ENCODE results near the gene MYH3.

MYH3 gene

DNA sequence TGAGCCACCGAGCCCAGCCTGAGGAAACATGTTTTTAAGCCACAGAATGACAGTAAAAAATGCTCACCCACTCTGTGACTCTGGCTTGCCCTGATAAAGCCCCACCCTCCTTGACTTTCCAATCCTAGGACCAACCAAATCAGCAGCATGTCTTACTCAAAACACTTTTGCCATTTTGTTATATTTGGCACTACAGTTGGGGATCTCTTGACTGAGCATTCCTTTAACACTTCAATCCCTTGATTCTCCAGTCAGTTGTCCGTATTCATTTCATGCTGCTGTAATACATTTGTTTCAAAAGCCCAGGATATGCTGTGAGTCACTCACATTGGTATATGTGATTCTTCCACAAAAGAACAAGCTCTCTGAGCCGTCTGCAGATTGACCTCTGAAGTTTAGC lies 8.2 kb downstream of the MYH3 start:
- DNase-seq, result no peak

DNA sequence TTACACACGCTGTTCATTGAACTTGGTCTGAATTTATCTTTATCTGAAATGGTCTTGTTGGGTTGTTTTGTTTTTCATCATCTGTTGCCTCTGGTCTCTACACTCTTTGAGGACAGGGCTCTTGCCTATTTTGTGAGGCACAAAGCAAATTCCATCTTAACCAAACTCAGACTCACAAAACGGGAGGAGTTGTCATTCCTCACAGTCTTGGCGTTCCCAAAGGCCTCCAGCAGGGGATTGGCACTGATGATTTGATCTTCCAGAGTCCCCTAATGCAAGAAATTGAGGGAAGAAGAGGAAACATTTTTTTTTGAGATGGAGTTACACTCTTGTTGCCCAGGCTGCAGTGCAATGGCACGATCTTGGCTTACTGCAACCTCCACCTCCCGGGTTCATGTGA lies 8.7 kb downstream of the MYH3 start:
- DNase-seq, result no peak

- peak; percentile 66 for DNase-seq
These were observed 10.6 kb downstream of the MYH3 start for GRCh38 chr17:10646392-10646990.

DNA sequence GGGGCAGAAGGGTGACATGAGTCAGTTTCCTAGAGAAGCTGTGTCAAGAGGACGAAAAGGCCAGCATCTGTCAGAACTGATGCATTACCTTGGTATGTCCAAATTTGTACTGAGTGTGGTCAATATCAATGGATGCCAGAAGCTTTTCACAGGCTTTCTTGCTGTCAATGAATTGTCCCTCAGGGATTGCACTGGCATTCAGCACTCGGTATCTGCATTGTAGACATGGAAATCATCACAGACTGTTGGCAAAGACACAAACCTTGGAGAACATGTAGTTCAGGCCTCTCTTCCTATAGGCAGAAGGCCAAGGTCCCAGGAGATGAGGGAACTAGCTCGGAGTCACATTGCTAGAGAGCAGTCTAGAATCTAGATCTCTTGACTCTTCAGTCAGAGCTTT lies 16.6 kb downstream of the MYH3 start:
- no peak for DNase-seq

DNA sequence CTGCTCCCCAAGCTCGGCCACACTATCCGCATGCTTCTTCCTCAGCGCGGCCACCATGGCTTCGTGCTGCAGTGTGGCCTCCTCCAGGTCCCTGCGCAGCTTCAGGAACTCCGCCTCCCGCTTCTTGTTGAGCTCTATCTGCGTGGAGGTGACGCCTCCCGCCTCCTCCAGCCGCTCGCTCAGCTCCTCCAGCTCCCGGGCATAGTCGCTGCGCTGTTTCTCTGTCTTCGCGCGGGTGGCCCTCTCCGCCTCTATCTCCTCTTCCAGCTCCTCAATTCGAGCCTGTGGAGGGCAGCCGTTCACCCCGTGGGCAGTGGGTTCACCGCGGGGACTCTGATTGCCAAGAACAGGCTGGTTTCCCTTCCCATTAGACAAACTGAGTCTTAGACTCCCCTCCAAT lies 19.0 kb downstream of the MYH3 start:
- no peak for DNase-seq

GRCh38 chr17:10635290-10635689 lies 21.8 kb downstream of the MYH3 start:
- DNase-seq, result no peak

- peak in 1 of 2 donors; percentile 22 for DNase-seq
These were observed 23.2 kb downstream of the MYH3 start for GRCh38 chr17:10633738-10634379.

DNA sequence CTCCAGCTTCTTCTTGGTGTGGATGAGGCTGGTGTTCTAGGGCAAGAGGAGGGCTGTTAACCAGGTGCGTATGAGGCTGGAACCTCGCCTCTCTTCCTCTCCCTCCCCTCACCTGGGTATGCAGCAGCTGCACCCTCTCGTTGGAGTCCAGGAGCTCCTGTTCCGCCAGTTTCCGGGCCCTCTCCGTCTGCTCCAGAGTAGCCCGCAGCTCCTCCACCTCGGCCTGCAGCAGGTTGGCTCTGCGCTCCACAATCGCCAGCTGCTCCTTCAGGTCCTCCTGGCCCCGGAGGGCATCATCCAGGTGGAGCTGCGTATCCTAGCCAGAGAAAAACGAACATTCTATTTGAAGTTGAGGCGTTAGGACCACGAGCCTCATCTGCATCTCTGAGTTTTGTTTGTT lies 25.4 kb downstream of the MYH3 start:
- no peak for DNase-seq

DNA sequence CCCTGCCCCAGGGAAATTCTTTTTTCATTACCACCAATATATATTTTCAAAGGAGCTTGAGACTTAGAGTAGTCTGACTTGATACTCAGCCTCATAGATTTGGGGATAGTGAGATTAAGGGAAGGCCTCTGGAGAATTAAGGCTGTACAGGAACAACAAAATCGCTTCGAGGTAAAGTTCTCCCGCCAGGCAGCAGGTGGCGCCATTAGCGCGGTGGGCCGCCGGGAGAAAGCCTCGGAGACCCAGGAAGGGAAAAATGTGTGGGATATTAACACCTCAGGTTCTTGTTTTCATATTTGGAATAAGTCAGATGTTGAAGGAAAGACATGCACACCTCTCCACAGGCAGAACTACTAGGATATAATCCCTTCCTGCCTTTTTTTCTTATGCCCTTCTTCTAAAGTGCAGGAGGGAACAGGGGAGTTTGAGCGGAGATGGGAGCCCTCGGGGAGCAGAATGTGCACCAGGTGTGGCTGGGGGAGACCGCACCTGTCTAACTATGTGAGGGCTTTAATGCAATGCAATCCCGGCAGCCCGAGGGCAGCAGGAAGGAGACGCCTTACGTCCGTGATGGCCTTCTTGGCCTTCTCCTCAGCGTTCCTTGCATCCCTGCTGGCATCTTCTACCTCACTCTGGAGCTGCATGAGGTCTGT lies 25.9 kb downstream of the MYH3 start:
- peak in 1 of 2 donors; percentile 20 for DNase-seq

DNA sequence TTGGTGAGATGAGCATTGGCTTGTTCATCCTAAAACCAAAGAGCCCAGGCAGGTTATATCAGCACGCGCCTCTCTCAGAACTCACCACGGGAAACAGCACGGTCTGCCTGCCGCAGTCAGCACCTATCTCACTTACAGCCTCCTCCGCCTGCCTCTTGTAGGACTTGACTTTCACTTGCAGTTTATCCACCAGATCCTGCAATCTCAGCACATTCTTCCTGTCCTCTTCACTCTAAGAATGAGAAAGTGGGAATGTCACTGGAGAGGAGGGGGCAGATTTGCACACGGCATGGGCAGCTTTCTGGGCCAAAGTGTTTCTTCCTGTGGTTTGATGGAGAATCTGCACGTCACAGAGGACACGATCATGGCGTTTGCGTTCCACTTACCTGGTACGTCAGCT lies 27.4 kb downstream of the MYH3 start:
- DNase-seq, result no peak

DNA sequence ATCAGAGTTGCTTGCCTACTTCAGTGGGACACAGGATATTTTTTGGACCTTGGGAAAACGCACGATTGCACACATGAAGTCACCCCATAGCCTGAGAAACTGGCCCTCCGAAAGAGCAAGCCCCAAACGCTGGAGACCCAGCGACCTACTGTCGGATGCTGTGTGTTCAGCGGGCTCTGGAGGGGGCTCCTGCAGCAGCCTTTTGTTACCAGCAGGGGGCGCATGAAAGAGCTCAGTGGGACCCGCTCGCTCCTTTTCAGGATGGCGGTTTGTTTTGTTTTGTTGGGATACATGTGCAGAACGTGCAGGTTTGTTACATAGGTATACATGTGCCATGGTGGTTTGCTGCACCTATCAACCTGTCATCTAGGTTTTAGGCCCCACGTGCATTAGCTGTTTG lies 28.4 kb downstream of the MYH3 start:
- no peak for DNase-seq

DNA sequence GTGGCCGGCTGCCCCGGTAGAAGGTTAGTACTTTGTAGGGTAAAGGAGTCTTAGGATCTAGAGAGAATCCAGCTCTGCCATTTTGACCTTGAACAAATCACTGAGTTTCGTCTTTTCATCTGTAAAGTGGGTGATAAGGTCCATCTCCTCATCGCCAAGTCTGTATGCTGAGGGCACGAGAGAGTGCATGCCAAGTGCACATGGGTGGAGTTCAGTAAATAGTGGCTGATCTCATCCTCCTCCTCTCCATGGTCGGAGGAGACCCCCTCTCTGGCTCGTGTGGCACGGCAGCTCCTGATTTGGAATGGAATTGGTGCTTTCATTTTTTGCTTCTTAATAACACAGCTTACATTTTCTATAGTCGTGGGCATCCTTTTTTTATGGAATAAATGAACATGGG lies 30.7 kb downstream of the MYH3 start:
- DNase-seq, result no peak

GRCh38 chr17:10624969-10625368 lies 32.1 kb downstream of the MYH3 start:
- DNase-seq, result no peak

DNA sequence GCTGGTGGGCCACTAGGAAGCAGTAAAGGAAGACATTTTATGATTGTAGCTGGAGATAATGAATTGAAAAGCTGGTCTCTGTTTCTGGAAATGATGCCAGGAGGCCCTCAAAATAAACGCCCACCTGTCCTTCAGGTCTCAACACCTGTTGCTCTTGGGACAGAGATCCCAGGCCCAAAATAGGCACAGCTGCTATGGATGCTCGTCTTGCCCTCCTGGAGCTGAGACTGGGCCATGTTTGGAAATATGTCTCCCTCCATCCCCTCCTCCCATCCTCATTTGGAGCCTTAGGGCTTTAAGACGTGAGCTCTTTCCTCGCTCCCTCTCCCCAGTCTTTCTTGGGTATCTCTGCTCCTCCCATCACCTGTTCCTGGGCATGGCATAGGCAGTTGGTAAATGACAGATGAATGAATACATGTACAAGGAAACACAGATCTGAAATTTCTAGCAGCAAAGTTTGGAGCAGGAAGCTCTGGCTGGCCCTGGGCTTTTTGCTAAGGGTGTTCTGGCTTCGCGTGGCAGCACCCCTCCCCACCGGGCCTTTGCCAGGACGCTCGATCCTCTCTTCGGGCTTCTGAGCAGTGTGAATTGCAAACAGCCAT lies 33.3 kb downstream of the MYH3 start:
- DNase-seq, result no peak

- no peak for DNase-seq
These were observed 34.3 kb downstream of the MYH3 start for GRCh38 chr17:10622617-10623485.

DNA sequence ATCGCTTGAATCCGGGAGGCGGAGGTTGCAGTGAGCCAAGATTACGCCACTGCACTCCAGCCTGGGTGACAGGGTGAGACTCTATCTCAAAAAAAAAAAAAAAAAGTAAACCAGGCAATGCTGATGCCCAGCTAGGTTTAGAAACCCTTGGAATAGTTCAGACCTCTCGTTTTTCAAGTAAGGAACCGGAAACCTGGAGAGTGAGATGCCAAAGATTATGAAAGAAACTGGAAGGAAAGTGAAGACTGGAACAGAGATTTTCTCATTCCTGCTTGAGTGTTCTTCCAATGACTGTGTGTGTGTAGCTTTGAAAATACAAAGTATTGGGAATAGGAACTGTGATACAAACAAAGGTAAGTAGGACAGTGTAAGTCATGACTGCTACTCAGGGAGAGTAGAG lies 35.7 kb downstream of the MYH3 start:
- DNase-seq, result no peak

DNA sequence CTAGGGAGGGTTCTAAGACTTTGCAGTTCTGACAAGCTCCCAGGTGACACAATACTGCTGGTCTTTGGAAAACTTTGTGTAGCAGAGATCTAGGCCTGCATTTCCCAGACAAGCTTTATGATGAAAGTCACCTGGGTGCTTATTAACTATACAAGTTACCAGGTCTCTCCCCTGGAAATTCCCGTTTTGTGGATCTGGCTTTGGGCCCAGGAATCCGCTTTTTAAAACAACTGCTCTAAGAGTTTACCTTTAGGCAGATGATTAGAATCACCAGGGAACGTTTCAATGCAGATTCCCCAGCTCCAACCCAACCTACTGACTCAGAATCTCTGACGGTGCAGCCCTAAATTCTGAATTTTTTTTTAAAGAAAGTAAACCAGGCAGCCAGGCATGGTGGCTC lies 36.3 kb downstream of the MYH3 start:
- DNase-seq, result no peak

- peak; percentile 60 to 66 for DNase-seq
These were observed 38.9 kb downstream of the MYH3 start for GRCh38 chr17:10618202-10618635.

DNA sequence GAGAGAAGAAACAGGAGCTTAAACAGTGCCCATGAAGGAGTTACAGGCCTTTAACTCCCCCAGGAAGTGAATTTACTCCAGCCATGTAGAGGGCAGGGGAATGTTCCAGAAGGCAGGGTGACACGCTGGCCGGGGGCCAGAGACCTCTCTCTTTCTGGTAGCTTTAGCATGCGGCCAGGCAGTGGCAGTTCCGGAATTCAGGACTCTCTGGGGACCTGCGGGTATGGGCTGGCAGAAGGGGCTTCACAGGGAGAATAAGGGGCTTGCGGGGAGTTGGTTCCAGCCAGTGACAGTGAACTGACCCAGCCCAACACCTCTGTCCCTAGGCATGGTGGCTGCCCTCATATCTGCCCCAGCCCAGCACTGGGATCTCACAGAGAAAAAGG lies 40.0 kb downstream of the MYH3 start:
- no peak for DNase-seq

DNA sequence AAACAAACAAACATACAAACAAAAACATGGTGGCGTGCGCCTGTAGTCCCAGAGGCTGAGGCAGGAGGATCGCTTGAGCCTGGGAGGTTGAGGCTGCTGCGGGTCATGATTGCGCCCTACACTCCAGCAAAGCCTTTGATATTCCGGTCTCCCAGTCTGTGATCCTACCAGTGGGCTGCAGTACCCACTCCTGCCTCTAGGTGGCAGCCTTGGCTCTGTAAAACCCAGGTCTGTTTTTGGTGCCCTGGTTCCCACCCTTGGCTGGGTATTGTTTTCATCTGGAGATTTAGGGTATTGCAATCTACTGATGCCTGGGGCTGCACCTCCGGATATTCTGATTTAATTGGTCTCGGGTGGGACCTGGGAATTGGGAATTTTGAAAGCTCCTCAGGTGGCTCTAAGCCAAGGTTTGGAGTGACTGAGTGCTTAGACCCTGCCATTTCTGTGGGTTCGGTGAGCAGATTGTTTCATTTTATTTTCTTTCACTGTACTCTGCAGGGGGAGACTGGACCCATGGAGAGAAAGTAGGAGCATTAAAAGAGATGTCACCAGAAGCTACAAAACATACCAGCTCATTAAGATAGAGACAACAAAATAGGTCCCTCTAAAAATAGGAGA lies 40.5 kb downstream of the MYH3 start:
- DNase-seq, result peak; percentile 55 to 59

DNA sequence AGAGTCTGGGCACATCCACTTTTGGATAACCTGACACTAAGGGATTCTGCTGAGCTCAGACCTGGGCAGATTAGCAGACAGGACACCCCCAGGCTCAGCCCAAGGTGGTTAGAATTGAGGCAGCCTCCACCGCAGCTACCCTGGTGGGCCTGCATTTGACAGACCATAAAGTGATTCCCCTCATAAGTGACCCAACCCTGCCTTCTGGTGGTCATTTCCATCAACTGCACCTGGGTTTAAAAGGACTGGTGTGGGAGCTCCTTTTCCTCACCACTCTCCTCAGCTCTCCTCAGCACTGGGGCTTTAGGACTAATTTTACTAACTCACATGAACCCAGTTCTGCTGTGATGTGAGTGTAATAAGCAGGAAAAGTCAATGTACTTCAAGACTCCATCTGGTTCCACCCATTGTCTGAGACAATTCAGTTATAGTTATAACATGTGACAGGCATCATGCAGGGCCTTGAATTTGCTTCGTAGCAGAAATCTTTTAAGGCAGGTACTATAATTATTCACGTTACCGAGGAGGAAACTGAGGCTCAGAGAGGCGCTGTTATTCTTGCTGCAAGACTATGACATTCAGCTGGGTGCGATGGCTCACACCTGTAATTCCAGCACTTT lies 42.5 kb downstream of the MYH3 start:
- DNase-seq, result peak in 1 of 2 donors; percentile 4

Data from CD4-positive, alpha-beta T cell treated with Interleukin-1 beta for 1 hour (primary cell).